Loucy (cell line): Measurements from ENCODE around the gene LCE2D.
"Not testable (repeated sequence)": the region's sequence is repeated elsewhere in the genome, so short reads cannot be mapped to it uniquely, and the experiment has no call there.

Experiments used
- H2AFZ ChIP-seq: fragments of 200-600 bp; sonication (generic); 2 replicates; pipeline ENCODE4 v1.6.0; 2016; ENCODE audit warnings: antibody characterized with exemption, mild to moderate bottlenecking, low read length, moderate library complexity
- H3F3A ChIP-seq: fragments of 200-600 bp; 2 replicates; pipeline ENCODE4 v1.6.0; 2016; ENCODE audit warnings: antibody characterized with exemption, low read depth, mild to moderate bottlenecking
- H3K27me3 ChIP-seq: fragments of 200-600 bp; sonication (generic); 2 replicates; pipeline ENCODE4 v1.6.1; 2014; ENCODE audit warnings: low read length, mild to moderate bottlenecking; ENCODE audit not compliant: insufficient read depth, poor library complexity, severe bottlenecking
- H3K36me3 ChIP-seq: fragments of 200-600 bp; sonication (generic); 2 replicates; pipeline ENCODE4 v1.6.1; 2016; ENCODE audit warnings: low read length; ENCODE audit not compliant: insufficient read depth
- H3K4me1 ChIP-seq: fragments of 200-600 bp; sonication (generic); 2 replicates; pipeline ENCODE4 v1.5.1; 2014; ENCODE audit warnings: low read length, mild to moderate bottlenecking; ENCODE audit not compliant: insufficient read depth, poor library complexity, severe bottlenecking
- H3K4me2 ChIP-seq: fragments of 200-600 bp; sonication (generic); 2 replicates; pipeline ENCODE4 v1.6.0; 2014; ENCODE audit warnings: antibody characterized with exemption, low read length, low read depth, mild to moderate bottlenecking; ENCODE audit not compliant: poor library complexity, severe bottlenecking
- H3K4me3 ChIP-seq: fragments of 200-600 bp; sonication (generic); 2 replicates; pipeline ENCODE4 v1.5.1; 2014; ENCODE audit warnings: low read length, mild to moderate bottlenecking, mixed read lengths; ENCODE audit not compliant: poor library complexity, severe bottlenecking
- H3K79me2 ChIP-seq: fragments of 200-600 bp; sonication (generic); 2 replicates; pipeline ENCODE4 v1.6.1; 2014; ENCODE audit warnings: low read length; ENCODE audit not compliant: insufficient read depth
- H3K9ac ChIP-seq: fragments of 200-600 bp; sonication (generic); 2 replicates; pipeline ENCODE4 v1.6.0; 2014; ENCODE audit warnings: mild to moderate bottlenecking, low read depth, low read length, moderate library complexity; ENCODE audit not compliant: poor library complexity, severe bottlenecking
- H3K9me2 ChIP-seq: fragments of 200-600 bp; sonication (generic); replicated peaks from 2 replicates; pipeline ENCODE4 v1.6.1; 2016; ENCODE audit warnings: low read depth, low read length, mixed read lengths
- H3K9me3 ChIP-seq: fragments of 200-600 bp; sonication (generic); 2 replicates; pipeline ENCODE4 v1.6.1; 2014; ENCODE audit warnings: mild to moderate bottlenecking, antibody characterized with exemption, low read length, low read depth; ENCODE audit not compliant: insufficient read depth
- H4K20me1 ChIP-seq: fragments of 200-600 bp; sonication (generic); 2 replicates; pipeline ENCODE4 v1.6.0; 2014; ENCODE audit warnings: antibody characterized with exemption, low read length, mild to moderate bottlenecking; ENCODE audit not compliant: insufficient read depth, poor library complexity, severe bottlenecking
- EZH2phosphoT487 ChIP-seq: fragments of 200-600 bp; IDR thresholded peaks from 2 replicates; pipeline ENCODE4 v1.6.1; 2018; ENCODE audit warnings: antibody characterized with exemption, mild to moderate bottlenecking, moderate library complexity, borderline replicate concordance
- TF ChIP-seq, protein P1 (sequence below): fragments of 200-600 bp; sonication (generic); conservative IDR thresholded peaks from 2 replicates; pipeline ENCODE4 v1.5.1; 2014; ENCODE audit warnings: mild to moderate bottlenecking, antibody characterized with exemption, low read length

Gene LCE2D

DNA sequence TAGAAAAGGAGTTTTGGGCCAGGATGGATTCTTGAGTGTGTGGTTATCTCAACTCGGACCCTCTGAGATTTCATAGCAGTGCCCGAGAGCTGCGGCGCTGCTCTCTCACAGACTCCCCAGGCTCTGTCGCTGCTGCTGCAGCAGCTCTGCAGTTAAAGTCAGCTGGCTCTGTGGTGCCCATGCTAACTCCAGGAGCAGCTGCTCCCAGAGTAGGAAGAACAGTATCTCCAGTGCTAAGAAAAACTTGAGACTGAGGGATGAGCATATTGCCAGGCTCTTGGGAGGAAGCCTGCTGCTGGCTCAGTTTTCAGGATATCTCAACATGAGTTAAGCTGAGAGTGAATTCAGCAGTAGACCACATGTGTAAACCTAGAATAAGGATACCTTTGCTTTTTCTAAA is 4.5 kb downstream of the LCE2D start:
- Histone ChIP-seq H3F3A (no peaks in the 10 kb centered on the region), H3K4me2 (no peak overlapping the region), H3K4me1 (no peaks in the 10 kb centered on the region), H3K9ac (no peak overlapping the region), H4K20me1 (no peaks in the 10 kb centered on the region), H3K27me3 (no peaks in the 10 kb centered on the region), H3K36me3 (no peaks in the 10 kb centered on the region), H3K4me3 (no peak overlapping the region), H2AFZ (no peak overlapping the region), H3K9me2 (no peaks in the 10 kb centered on the region), H3K79me2 (no peaks in the 10 kb centered on the region), H3K9me3 (no peaks in the 10 kb centered on the region)
- TF ChIP-seq, protein P1, sequence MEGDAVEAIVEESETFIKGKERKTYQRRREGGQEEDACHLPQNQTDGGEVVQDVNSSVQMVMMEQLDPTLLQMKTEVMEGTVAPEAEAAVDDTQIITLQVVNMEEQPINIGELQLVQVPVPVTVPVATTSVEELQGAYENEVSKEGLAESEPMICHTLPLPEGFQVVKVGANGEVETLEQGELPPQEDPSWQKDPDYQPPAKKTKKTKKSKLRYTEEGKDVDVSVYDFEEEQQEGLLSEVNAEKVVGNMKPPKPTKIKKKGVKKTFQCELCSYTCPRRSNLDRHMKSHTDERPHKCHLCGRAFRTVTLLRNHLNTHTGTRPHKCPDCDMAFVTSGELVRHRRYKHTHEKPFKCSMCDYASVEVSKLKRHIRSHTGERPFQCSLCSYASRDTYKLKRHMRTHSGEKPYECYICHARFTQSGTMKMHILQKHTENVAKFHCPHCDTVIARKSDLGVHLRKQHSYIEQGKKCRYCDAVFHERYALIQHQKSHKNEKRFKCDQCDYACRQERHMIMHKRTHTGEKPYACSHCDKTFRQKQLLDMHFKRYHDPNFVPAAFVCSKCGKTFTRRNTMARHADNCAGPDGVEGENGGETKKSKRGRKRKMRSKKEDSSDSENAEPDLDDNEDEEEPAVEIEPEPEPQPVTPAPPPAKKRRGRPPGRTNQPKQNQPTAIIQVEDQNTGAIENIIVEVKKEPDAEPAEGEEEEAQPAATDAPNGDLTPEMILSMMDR: no peak
- TF ChIP-seq EZH2phosphoT487: no peak

DNA sequence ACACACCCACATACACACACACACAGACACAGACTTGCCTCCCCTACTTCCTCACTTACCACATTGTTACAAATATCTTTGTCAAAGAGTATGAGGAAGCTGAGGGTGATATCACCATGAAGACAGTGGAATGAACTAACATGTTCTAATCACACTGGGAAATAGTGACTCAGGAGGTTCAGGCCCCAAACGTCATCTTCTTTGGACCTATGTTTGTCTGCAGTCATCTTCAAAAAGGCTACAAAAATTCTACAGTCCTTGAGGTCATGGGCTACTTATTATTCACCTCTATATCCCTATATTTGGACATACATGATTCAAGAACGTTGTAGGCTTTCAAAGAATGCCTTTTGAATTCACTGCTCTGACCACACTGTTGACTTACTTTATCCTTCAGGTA is 9.8 kb downstream of the LCE2D start:
- Histone ChIP-seq H3F3A (no peaks in the 10 kb centered on the region), H3K79me2 (no peaks in the 10 kb centered on the region), H3K9me3 (no peaks in the 10 kb centered on the region), H3K9ac (no peak overlapping the region), H3K4me3 (no peak overlapping the region), H4K20me1 (no peaks in the 10 kb centered on the region), H3K9me2 (no peaks in the 10 kb centered on the region), H3K36me3 (no peaks in the 10 kb centered on the region), H3K27me3 (no peaks in the 10 kb centered on the region), H3K4me2 (no peak overlapping the region), H3K4me1 (no peaks in the 10 kb centered on the region), H2AFZ (no peak overlapping the region)
- TF ChIP-seq EZH2phosphoT487: no peak
- TF ChIP-seq, protein P1: no peak

DNA sequence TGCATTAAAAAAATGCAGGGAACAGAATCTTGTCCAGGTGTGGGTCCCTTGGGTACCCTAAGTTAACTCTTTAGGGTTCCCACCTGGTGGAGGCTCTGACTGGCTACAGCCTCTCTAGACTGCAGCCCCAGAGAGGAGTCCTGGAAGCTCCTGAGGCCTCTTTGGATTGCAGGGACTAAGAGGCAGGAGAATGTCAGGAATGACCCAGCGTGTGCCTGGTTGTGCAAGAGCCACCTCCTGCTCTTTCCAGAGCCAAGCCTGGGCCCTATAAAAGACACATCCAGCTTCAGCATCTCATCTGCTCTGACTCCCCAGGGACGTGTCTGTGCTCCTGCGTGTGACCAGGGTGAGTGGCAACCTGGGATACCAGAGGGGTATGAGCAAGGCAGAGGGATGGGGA is 11.8 kb downstream of the LCE2D start, which contains the start of gene LCE2C:
LCE2C (plus strand) TSS at position 297 of the 400 bp plus-strand sequence. CDS start 737 bp downstream, outside the sequence.
- not testable (repeated sequence) for H3K4me2 ChIP-seq, H3K9me3 ChIP-seq, H4K20me1 ChIP-seq, H3K27me3 ChIP-seq, H3K4me1 ChIP-seq, H3F3A ChIP-seq, H3K79me2 ChIP-seq, H3K9ac ChIP-seq, H3K4me3 ChIP-seq, H3K9me2 ChIP-seq, H2AFZ ChIP-seq, H3K36me3 ChIP-seq

DNA sequence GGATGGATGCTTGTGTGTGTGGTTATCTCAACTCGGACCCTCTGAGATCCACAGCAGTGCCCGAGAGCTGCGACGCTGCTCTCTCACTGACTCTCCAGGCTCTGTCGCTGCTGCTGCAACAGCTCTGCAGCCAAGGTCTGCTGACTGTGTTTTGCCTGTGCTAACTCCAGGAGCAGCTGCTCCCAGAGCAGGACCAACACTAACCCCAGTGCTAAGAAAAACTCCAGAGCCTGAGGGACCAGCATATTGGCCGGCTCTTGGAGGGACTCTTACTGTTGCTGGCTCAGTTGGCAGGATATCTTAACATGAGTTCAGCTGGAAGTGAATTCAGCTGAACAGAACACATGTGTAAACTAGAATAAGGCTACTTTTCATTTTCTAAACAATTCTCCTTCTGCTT is 16.3 kb downstream of the LCE2D start:
- H3K9me3 ChIP-seq: no peaks in the 10 kb centered on the region
- TF ChIP-seq, protein P1: no peak
- TF ChIP-seq EZH2phosphoT487: no peak
- H3K4me2 ChIP-seq: no peak overlapping the region
- H3K4me3 ChIP-seq: no peak overlapping the region
- H3K9ac ChIP-seq: no peak overlapping the region
- H3F3A ChIP-seq: no peaks in the 10 kb centered on the region
- H3K79me2 ChIP-seq: no peaks in the 10 kb centered on the region
- no peak overlapping the region for H2AFZ ChIP-seq
- no peaks in the 10 kb centered on the region for H3K9me2 ChIP-seq
- no peaks in the 10 kb centered on the region for H3K36me3 ChIP-seq
- H4K20me1 ChIP-seq: no peaks in the 10 kb centered on the region
- no peaks in the 10 kb centered on the region for H3K4me1 ChIP-seq
- H3K27me3 ChIP-seq: no peaks in the 10 kb centered on the region
